SH-SY5Y (cell line): Measurements from ENCODE around the gene RPL19.

Source experiments
- GATA2 ChIP-seq: IDR thresholded peaks from 2 replicates; pipeline ENCODE4 v1.6.1; 2011; ENCODE audit warnings: mild to moderate bottlenecking, low read depth, low read length
- GATA3 ChIP-seq: IDR thresholded peaks from 2 replicates; pipeline ENCODE4 v1.6.1; 2011; ENCODE audit warnings: low read depth, mild to moderate bottlenecking, low read length, moderate library complexity

RPL19 gene

GRCh38 chr17:39236450-39236927 lies 36.4 kb downstream of the RPL19 start:
- TF ChIP-seq GATA2 (no peak), GATA3 (no peak)

GRCh38 chr17:39236981-39237441 lies 36.9 kb downstream of the RPL19 start:
- TF ChIP-seq GATA2: no peak
- no peak for TF ChIP-seq GATA3

GRCh38 chr17:39237586-39237985 lies 37.5 kb downstream of the RPL19 start:
- no peak for TF ChIP-seq GATA3
- TF ChIP-seq GATA2: no peak

GRCh38 chr17:39238311-39238972 lies 38.4 kb downstream of the RPL19 start:
- TF ChIP-seq GATA3: no peak
- no peak for TF ChIP-seq GATA2

- TF ChIP-seq GATA2 (no peak), GATA3 (no peak)
These were observed 39.7 kb downstream of the RPL19 start for GRCh38 chr17:39239640-39240314.

GRCh38 chr17:39240631-39241030 lies 40.5 kb downstream of the RPL19 start:
- TF ChIP-seq GATA2: no peak
- TF ChIP-seq GATA3: no peak

GRCh38 chr17:39243155-39243554 lies 43.1 kb downstream of the RPL19 start:
- TF ChIP-seq GATA2 (no peak), GATA3 (no peak)

- no peak for TF ChIP-seq GATA2
- TF ChIP-seq GATA3: no peak
These were observed 44.0 kb downstream of the RPL19 start for GRCh38 chr17:39244016-39244599.

GRCh38 chr17:39244600-39245570 lies 44.8 kb downstream of the RPL19 start:
- TF ChIP-seq GATA3 (no peak), GATA2 (peak; percentile 48)

- TF ChIP-seq GATA2: no peak
- no peak for TF ChIP-seq GATA3
These were observed 46.2 kb downstream of the RPL19 start for GRCh38 chr17:39246274-39246673.

GRCh38 chr17:39251997-39252396 lies 51.9 kb downstream of the RPL19 start:
- TF ChIP-seq GATA2 (no peak), GATA3 (no peak)

- no peak for TF ChIP-seq GATA2
- no peak for TF ChIP-seq GATA3
These were observed 52.8 kb downstream of the RPL19 start for GRCh38 chr17:39252788-39253460.
